ENCODE results near the gene NCOA3. TPM values are rescaled to one million over a fixed set of nuclear protein-coding genes. Genes with fewer than 3 reads are reported as not detected.

The NCOA3 gene
- total and polyA plus RNA-seq, 2 of the 8 experiments (the other 6 are each of a cell fraction or from before 2014, with no cell fraction given) = 7.9 to 24.7 TPM

- TF ChIP-seq USF2 (IDR thresholded peaks at IDR 0.05; ENCODE audit: low read length) (no peak), E2F6 (IDR thresholded peaks at IDR 0.05) (no peak), RFX5 (IDR thresholded peaks at IDR 0.05; ENCODE audit: borderline replicate concordance, low read depth, low read length) (no peak), JUN (IDR thresholded peaks at IDR 0.05; ENCODE audit: low read depth, low read length) (no peak)
Measured at GRCh38 chr20:47652301-47652700, 150.6 kb downstream of the NCOA3 start (continued).
